ENCODE measurements around the gene IL34. TPM values are rescaled to one million over a fixed set of nuclear protein-coding genes. Genes with fewer than 3 reads are reported as not detected.

The IL34 gene
- total RNA-seq, 4 donors from 2014 or later = 3.3 to 9.4 (median 9.0) TPM; not detected in 1

DNA sequence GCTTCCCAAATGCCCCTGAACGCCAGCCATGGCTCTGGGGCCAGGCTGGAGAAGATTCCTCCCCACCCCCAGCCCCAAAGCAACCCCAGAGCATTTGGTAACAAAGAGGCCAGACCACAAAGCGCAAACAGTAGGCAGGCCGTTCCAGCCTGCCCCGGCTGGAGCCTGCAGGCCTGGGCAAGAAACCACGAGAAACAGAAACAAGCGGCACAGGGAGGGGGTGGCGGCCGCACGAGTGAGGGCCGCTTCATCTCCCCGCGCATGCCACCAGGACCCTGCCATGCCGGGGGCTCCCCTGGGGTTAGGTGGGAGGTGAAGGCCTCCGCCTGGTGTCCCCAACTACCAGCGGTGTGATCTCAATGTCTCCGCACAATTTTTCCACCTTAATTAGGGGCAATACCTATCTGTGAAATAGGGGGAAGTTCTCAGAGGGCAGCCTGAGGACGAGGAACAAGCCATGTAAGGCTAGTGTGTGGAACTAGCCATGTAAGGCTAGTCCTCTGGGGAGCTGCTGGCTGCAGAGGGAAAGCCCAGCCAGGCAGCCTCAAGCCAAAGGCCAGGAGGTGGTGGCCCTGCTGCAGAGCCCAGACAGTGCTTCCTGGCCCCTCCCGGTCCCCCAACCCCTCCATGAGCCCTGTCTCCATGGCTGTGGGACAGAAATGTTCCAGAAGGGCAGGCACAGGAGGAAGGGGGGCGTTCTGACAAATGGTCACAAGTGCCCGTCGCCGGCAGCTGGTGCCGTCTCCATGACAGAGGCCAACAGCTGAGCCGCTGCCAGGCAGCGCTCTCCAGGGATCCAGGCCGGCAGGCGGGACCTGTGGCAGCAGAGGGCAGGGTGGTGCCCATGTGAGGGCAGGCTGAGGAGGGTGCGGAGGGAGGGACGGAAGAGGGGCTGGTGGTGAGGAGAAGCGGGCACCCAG is 54.0 kb downstream of the IL34 start:
- Histone ChIP-seq H3K9me3 (no peaks in the 10 kb centered on the region), H3K36me3 (no peaks in the 10 kb centered on the region), H3K4me1 (peaks cover 11 to 28% of the 10 kb centered on the region in 2 donors), H3K27ac (peak overlapping the region; percentile 94 to 96), H3K27me3 (no peaks in the 10 kb centered on the region), H3K4me3 (no peak overlapping the region)
- TF ChIP-seq, protein P1, sequence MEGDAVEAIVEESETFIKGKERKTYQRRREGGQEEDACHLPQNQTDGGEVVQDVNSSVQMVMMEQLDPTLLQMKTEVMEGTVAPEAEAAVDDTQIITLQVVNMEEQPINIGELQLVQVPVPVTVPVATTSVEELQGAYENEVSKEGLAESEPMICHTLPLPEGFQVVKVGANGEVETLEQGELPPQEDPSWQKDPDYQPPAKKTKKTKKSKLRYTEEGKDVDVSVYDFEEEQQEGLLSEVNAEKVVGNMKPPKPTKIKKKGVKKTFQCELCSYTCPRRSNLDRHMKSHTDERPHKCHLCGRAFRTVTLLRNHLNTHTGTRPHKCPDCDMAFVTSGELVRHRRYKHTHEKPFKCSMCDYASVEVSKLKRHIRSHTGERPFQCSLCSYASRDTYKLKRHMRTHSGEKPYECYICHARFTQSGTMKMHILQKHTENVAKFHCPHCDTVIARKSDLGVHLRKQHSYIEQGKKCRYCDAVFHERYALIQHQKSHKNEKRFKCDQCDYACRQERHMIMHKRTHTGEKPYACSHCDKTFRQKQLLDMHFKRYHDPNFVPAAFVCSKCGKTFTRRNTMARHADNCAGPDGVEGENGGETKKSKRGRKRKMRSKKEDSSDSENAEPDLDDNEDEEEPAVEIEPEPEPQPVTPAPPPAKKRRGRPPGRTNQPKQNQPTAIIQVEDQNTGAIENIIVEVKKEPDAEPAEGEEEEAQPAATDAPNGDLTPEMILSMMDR (IDR thresholded peaks at IDR 0.05) = no peak
- TF ChIP-seq POLR2A (IDR thresholded peaks at IDR 0.05) = no peak
- intact Hi-C loops (cut with DNase I; ENCODE audit: low total_unique reads) = no loop called here
- DNase-seq = peak in 1 of 2 donors; percentile 45

DNA sequence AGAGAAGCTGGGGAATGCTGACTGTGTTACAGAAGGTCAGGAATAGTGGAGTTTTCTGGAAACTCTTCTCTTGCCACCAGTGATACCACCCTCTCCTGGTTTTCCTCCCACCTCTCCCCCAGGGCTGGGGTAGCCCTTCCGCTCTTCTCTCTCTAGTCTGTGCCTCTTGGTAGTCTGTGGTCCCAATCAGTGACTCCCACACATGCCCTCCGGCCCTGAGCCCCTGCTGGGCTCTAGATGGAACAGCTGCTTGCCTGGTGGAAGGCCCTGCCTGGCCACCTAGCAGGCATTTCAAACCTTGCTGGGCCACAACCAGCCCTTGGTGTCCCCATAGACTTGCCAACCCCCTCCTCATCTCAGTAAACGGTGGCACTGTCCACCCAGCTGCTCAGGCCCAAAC is 54.7 kb downstream of the IL34 start:
- TF ChIP-seq, protein P1 (IDR thresholded peaks at IDR 0.05) = no peak
- no peak for TF ChIP-seq POLR2A (IDR thresholded peaks at IDR 0.05)
- Histone ChIP-seq H3K36me3 (no peaks in the 10 kb centered on the region), H3K4me3 (no peak overlapping the region), H3K4me1 (peaks cover 11 to 24% of the 10 kb centered on the region in 2 donors), H3K27me3 (no peaks in the 10 kb centered on the region), H3K9me3 (no peaks in the 10 kb centered on the region), H3K27ac (peak overlapping the region; percentile 94 to 96)
- intact Hi-C loops (cut with DNase I; ENCODE audit: low total_unique reads) = no loop called here
- DNase-seq = no peak

DNA sequence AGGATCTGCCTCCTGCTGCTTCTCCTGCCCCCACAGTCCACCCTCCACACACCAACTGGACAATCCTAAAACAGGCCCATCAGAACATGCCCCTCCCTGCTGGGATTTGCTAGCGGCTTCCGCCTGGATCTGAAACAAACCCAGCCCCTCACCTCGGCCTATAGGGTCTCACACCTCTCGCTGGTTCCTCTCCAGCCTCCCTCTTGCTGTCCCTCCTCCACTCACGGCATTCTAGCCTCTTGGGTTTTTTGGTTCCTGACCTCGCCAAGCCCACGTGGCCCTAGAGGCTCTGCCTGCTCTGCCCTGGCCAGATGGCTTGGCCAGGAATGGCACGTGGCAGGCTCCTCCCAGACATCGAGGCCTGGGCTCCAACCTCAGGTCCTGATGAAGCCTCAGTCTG is 55.2 kb downstream of the IL34 start:
- intact Hi-C loops (cut with DNase I; ENCODE audit: low total_unique reads) = no loop called here
- H3K4me1 ChIP-seq = peaks cover 15 to 29% of the 10 kb centered on the region in 2 donors

DNA sequence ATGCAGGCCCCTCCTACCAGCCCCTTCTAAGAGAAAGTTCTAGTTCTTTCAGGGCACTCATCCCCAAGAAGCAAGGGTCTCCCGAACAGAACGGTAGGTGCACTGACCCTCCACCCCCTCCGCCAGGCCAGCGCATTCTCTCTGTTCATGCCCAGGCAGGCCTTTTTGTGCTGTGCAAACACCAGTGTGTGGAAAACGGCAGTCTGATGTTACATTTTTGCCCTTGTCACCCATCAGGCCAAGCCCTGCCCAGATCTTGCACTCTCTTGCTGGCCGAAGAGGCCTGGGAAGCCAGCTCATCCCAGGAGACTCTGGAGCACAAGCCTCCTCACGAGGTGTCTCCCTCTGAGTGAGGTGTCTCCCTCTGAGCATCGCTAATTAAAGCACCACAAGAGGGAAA is 55.6 kb downstream of the IL34 start:
- Histone ChIP-seq H3K4me3 (no peak overlapping the region), H3K36me3 (no peaks in the 10 kb centered on the region), H3K9me3 (no peaks in the 10 kb centered on the region), H3K27me3 (no peaks in the 10 kb centered on the region), H3K4me1 (peaks cover 16 to 29% of the 10 kb centered on the region in 2 donors), H3K27ac (peak overlapping the region; percentile 94 to 96)
- TF ChIP-seq POLR2A (IDR thresholded peaks at IDR 0.05) = no peak
- TF ChIP-seq, protein P1 (IDR thresholded peaks at IDR 0.05) = no peak
- no peak for DNase-seq
- intact Hi-C loops (cut with DNase I; ENCODE audit: low total_unique reads) = no loop called here

More for the DNA sequence above, 55.2 kb downstream of the IL34 start:
- no peaks in the 10 kb centered on the region for H3K27me3 ChIP-seq
- DNase-seq = no peak
- no peaks in the 10 kb centered on the region for H3K9me3 ChIP-seq
- no peaks in the 10 kb centered on the region for H3K36me3 ChIP-seq
- no peak for TF ChIP-seq POLR2A (IDR thresholded peaks at IDR 0.05)
- TF ChIP-seq, protein P1 (IDR thresholded peaks at IDR 0.05) = no peak
- peak overlapping the region; percentile 94 to 96 for H3K27ac ChIP-seq
- no peak overlapping the region for H3K4me3 ChIP-seq

DNA sequence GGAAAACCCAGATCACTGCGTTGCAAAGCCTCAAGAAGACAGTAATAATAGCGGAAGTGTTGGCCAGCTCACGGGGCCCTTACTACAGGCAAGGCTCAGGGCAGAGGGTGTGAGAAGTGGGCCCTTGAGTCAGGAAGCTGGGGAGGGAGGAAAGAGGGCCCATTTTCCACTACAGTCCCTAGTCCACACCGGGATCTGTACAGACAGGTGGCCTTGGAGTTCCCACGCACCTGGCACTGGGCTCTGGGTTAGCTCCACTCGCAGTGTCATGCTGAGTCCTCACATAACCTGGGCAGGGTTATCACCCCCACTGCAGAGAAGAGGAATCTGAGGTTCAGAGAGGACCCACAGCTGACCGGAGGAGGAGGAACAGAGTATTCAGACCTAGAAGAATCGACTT is 56.3 kb downstream of the IL34 start:
- peaks cover 19 to 22% of the 10 kb centered on the region in 2 donors for H3K4me1 ChIP-seq
- TF ChIP-seq, protein P1 (IDR thresholded peaks at IDR 0.05) = no peak
- TF ChIP-seq POLR2A (IDR thresholded peaks at IDR 0.05) = no peak
- no peaks in the 10 kb centered on the region for H3K27me3 ChIP-seq
- no peak overlapping the region for H3K4me3 ChIP-seq
- intact Hi-C loops (cut with DNase I; ENCODE audit: low total_unique reads) = no loop called here
- H3K27ac ChIP-seq = peak overlapping the region; percentile 94 to 96
- no peak for DNase-seq
- no peaks in the 10 kb centered on the region for H3K36me3 ChIP-seq
- H3K9me3 ChIP-seq = no peaks in the 10 kb centered on the region
